T-helper 2 cell treated with Interferon-gamma antibody and Interleukin-4, amounts not matched to agents 5 μg/mL and 100 μg/mL, for 36 hours (primary cell): ENCODE data around the gene RIPK3.
A peak's percentile ranks its signal among the peaks of the same experiment; 100 is the strongest.

ENCODE experiments used
- DNase-seq: peaks from one replicate; pipeline ENCODE4 v3.0.0; 2021; ENCODE audit warnings: low spot score
- H3K27ac Mint-ChIP-seq: one replicate; pipeline ENCODE4 v1.8.0; 2021; ENCODE audit warnings: mild to moderate bottlenecking, mixed read lengths
- H3K27me3 Mint-ChIP-seq: one replicate; pipeline ENCODE4 v1.8.0; 2021; ENCODE audit warnings: low read depth, mixed read lengths
- H3K36me3 Mint-ChIP-seq: one replicate; pipeline ENCODE4 v1.8.0; 2021; ENCODE audit warnings: low read depth, mixed read lengths
- H3K4me1 Mint-ChIP-seq: one replicate; pipeline ENCODE4 v1.8.0; 2021; ENCODE audit warnings: low read depth, mixed read lengths
- H3K4me3 Mint-ChIP-seq: one replicate; pipeline ENCODE4 v1.8.0; 2022; ENCODE audit warnings: mild to moderate bottlenecking, moderate library complexity, mixed read lengths
- H3K9me3 Mint-ChIP-seq: one replicate; pipeline ENCODE4 v1.8.0; 2021; ENCODE audit warnings: mixed read lengths

RIPK3 gene

DNA sequence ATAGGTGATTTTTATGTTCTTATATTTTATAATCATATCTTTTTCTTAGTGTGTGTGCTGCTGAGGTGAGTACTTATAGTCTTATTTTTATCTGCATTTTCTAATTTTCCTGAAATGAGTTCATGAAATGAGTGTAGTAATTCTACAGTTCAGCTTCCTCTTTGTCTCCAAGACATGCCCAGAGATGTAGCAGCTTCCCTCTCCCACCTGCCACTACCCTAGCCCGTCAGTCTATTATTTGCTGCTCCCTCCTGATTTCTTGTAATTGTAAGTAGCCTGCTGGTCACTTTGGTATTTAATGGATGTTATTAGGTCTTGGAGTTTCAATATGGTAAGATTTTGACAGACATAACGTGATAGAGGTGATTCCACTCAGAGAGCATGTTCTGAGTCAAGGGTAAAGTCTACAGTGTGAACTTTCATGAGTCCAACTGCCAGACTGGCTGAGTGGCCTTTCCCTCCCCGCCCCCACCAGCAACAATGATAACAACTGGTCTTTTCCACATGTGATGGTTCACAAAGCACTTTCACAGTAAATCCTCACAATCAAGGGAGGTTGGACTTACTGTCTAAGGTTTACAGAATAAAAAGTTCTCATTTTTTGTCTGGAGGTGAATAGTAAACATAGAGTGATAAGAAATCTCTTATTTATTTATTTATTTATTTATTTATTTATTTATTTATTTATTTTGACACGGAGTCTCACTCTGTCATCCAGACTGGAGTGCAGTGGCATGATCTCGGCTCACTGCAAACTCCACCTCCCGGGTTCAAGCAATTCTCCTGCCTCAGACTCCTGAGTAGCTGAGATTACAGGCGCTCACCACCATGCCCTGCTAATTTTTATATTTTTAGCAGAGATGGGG lies 4.2 kb upstream of the RIPK3 start:
- Mint-ChIP-seq H3K27ac (no peak overlapping the region), H3K36me3 (no peaks in the 10 kb centered on the region), H3K27me3 (peaks cover 35% of the 10 kb centered on the region), H3K9me3 (no peaks in the 10 kb centered on the region), H3K4me1 (peaks cover 7% of the 10 kb centered on the region), H3K4me3 (no peak overlapping the region)
- DNase-seq = no peak

DNA sequence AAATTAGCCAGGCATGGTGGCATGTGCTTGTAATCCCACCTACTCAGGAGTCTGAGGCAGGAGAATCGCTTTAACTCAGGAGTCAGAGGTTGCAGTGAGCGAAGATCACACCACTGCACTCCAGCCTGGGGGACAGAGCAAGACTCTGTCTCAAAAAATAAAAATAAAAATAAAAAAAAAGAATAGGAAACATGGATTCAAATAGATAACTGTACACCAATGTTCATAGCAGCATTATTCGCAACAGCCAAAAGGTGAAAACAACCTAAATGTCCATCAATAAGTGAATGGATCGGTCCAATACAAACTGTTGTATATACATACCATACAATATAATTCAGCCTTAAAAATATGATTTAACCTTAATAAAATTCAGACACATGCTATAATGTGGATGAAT lies 3.1 kb upstream of the RIPK3 start:
- DNase-seq = no peak
- no peaks in the 10 kb centered on the region for H3K9me3 Mint-ChIP-seq
- H3K36me3 Mint-ChIP-seq = peaks cover 7% of the 10 kb centered on the region
- no peak overlapping the region for H3K27ac Mint-ChIP-seq
- H3K4me3 Mint-ChIP-seq = no peak overlapping the region
- peaks cover 32% of the 10 kb centered on the region for H3K27me3 Mint-ChIP-seq
- H3K4me1 Mint-ChIP-seq = peaks cover 10% of the 10 kb centered on the region

DNA sequence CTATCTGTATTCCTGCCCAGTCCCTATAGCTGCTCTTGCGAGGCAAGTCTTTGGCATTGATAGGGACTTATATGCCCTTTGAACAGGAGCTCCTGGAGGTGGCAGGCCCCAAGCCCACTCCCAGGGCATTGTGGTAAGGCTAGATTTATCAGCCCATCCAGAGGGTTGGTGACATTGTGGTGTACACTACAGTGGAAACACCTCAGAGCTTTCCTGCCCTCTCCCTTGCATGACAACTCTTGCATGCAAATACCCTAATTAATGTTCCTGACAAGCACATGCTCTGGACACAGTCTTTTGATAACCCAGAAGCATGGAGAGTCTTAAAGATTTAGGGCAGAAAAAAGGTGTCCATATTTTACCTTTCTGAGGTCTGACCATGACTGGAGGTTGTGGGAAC lies 815 bp upstream of the RIPK3 start:
- no peaks in the 10 kb centered on the region for H3K9me3 Mint-ChIP-seq
- no peak for DNase-seq
- H3K27ac Mint-ChIP-seq = no peak overlapping the region
- peaks cover 20% of the 10 kb centered on the region for H3K4me1 Mint-ChIP-seq
- peaks cover 27% of the 10 kb centered on the region for H3K36me3 Mint-ChIP-seq
- H3K27me3 Mint-ChIP-seq = peaks cover 28% of the 10 kb centered on the region
- no peak overlapping the region for H3K4me3 Mint-ChIP-seq

DNA sequence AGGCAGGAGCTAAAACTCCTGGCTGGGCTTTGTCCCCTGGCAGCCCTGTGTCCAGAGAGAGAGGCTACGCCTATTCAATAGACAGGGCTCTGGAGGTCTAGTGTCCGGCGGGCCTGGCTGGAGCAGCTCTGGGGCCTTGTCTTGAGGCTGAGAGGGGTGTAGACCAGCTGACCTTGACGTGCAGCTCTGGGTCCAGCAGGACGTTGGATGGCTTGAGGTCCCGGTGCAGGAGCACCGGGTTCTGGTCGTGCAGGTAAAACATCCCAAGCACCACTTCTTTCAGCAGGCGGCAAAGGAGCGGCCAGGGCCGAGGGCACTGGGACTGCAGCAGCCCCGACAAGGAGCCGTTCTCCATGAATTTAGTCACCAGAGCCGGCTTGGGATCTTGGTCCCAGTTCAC lies 948 bp downstream of the RIPK3 start:
- Mint-ChIP-seq H3K4me3 (peak overlapping the region; percentile 96), H3K9me3 (no peaks in the 10 kb centered on the region), H3K27me3 (peaks cover 36% of the 10 kb centered on the region), H3K36me3 (peaks cover 33% of the 10 kb centered on the region), H3K4me1 (peaks cover 28% of the 10 kb centered on the region), H3K27ac (no peak overlapping the region)
- no peak for DNase-seq

DNA sequence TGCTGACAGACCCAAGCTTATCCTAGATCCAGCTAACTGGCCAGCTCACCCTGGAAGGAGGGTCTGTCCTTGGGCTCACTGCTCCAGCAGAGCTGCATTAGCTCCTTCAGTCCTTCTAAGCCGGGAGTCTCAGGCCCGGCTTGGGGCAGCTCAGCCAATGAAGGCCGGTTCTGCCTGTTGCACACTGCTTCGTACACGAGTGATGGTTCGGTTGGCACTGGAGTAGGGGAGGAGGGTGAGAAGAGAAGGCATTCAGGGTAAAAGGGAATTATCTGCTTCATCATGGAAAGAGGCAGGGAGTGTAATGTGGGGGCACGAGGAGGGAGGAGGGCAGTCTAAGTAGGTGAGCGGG lies 2.0 kb downstream of the RIPK3 start:
- DNase-seq = no peak
- no peaks in the 10 kb centered on the region for H3K9me3 Mint-ChIP-seq
- peak overlapping the region; percentile 96 for H3K4me3 Mint-ChIP-seq
- H3K4me1 Mint-ChIP-seq = peaks cover 29% of the 10 kb centered on the region
- peaks cover 37% of the 10 kb centered on the region for H3K27me3 Mint-ChIP-seq
- H3K36me3 Mint-ChIP-seq = peaks cover 33% of the 10 kb centered on the region
- no peak overlapping the region for H3K27ac Mint-ChIP-seq

DNA sequence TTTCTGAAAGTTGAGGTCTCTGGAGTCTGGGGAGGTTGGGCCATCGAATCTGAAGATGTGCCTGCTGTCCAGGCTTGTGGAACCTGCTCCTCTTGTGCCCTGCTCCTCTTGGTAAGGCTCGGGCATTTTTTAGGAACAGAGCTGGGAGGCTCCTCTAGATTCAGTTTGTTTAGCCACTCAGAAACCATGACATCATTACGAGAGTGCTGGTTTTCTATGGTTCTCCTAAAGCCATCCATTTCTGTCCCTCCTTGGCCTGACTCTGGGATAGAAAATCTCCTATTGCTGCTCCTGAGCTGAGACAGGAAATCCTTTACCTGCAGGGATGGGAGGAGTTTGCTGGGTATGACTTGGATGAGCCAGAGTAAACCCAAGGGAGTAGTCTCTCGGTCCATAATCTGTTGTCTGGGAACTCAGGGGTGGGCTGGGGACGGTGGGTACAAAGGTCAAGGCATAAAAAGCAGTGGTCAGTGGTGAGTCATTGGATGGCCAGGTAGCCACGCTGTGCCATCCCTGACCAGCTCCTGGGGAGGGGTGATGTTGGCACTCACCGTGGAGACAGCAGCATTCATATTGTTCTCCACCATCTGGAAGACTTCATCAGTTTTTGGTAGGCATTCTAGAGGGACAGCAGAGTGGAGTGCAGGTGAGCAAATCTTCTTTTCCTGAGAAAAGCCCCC lies 2.5 kb downstream of the RIPK3 start:
- Mint-ChIP-seq H3K36me3 (peaks cover 34% of the 10 kb centered on the region), H3K9me3 (no peaks in the 10 kb centered on the region), H3K4me1 (peaks cover 32% of the 10 kb centered on the region), H3K4me3 (no peak overlapping the region), H3K27me3 (peaks cover 35% of the 10 kb centered on the region), H3K27ac (no peak overlapping the region)
- no peak for DNase-seq

DNA sequence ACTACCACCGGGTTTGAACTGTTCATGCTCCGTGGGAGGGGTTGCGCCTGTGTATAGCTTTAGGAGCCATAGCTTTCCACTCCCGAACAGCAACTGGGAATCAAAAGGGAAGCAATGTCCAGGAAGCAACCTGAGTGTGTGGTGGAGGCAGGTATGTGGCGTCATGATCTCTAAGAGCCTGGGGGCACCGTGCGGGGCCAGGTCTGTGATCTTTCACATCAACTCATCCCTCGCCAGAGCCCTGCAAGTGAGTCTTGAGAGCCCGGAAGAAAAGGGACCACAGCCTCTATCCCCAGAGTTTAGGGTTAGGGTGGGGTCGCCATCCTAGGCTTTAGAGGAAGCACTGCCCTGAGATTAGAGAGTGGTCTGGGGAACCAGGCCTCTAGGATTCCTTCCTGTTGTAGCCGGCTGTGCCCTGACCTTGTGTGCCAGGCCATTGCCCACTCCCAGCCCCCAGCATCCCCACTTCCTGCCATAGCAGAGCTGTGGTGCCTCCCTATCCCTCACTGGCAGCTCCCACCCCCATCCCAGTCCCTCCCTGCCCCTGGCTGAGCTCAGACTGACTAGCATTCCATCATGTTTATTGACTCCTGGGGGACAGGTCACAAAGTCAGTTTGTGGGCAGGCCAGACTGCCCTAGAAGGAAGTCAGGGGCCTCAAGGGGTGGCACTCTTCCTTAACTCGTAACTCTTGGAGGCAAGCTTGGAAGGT lies 4.2 kb downstream of the RIPK3 start:
- peaks cover 30% of the 10 kb centered on the region for H3K27me3 Mint-ChIP-seq
- H3K27ac Mint-ChIP-seq = no peak overlapping the region
- H3K36me3 Mint-ChIP-seq = peaks cover 35% of the 10 kb centered on the region
- no peak overlapping the region for H3K4me3 Mint-ChIP-seq
- peaks cover 39% of the 10 kb centered on the region for H3K4me1 Mint-ChIP-seq
- DNase-seq = no peak
- H3K9me3 Mint-ChIP-seq = no peaks in the 10 kb centered on the region

DNA sequence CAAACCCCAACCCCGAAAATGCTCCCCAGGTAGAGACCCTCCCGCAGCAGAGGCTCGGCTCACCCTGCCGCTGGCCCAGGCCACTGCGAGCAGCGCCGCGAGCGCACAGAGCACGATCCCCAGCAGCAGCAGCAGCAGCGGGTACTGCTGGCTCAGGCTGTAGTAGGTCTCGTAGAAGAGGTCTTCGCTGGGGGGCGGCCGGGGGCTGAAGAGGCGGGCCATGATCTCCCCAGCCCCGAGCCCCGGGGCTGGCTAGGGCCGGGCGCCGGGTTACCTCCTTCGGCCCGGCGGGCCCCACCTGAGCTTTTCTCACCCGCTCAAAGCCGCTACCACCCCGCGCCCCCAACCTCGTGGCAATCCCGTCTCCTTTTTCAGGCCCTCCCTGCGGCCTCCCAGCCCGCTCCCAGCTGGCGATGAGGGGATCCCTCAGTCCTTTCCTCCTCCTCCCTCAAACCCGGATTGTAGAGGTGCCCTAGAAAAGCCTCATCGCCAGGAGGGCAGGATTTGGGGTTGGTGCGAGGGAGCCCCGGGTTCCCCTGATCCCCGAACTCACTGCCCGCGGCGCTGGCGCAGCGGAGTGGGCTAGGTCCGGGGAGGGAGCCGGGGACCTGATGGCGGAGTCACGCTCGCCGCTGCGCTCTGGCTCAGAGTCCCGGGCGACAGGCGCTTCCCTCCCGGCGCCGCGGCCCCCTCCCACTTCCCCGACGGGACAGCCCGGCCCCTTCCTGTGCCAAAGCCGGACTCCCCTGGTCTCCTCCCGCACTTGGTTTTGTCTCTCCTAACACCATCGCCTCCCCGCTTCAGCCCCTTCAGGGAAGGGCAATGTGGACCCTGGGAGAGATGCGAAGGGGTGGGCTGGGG lies 5.1 kb downstream of the RIPK3 start, which contains the start of gene ADCY4:
Gene ADCY4, minus strand, starts transcription at position 641 of the 861 bp plus-strand sequence. Its CDS starts 419 bp downstream, at position 222.
- H3K36me3 Mint-ChIP-seq = peaks cover 35% of the 10 kb centered on the region
- peaks cover 34% of the 10 kb centered on the region for H3K4me1 Mint-ChIP-seq
- peak within 1 kb of the TSS; percentile 30 for H3K4me3 Mint-ChIP-seq
- no peak within 1 kb of the TSS for H3K27ac Mint-ChIP-seq
- H3K9me3 Mint-ChIP-seq = no peaks in the 10 kb centered on the region
- DNase-seq = no peak
- H3K27me3 Mint-ChIP-seq = peaks cover 30% of the 10 kb centered on the region

DNA sequence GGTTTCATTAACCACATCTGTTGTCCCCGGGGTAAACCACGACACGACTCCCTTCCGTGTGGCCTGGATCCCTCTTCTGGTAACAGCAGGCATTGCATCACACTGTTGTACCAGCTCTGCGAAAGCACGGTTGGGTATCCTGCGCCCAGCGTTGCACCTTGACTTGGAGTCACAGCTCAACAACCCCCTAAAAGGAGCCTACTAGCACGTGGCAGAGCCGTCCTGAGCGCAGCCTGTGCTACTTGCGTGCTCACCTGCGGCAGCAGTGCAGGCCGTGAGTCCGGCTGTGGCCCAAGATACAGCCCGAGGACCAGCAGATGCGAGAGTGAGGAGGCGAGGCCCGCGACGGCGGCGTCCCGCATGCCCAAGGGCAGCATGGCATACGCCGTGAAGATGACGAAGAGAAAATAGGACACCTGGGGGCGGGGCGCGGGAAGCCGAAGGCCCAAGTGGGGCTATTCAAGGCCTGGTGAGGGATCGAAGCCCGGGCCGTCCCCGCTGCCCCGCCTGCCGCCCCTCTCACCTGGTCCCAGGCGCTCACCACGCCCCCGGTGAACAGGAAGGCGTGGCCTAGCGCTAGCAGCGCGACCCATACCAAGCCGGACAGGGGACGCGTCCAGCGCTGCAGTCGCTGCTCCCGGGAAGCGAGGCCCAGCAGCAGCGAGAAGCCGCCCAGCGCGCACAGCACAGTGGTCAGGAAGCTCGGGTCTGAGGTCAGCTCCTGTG lies 7.4 kb downstream of the RIPK3 start:
- H3K4me3 Mint-ChIP-seq = peak overlapping the region; percentile 89
- H3K36me3 Mint-ChIP-seq = peaks cover 24% of the 10 kb centered on the region
- H3K27me3 Mint-ChIP-seq = peaks cover 30% of the 10 kb centered on the region
- H3K27ac Mint-ChIP-seq = peak overlapping the region; percentile 71
- H3K9me3 Mint-ChIP-seq = no peaks in the 10 kb centered on the region
- H3K4me1 Mint-ChIP-seq = peaks cover 39% of the 10 kb centered on the region
- DNase-seq = peak; percentile 74

DNA sequence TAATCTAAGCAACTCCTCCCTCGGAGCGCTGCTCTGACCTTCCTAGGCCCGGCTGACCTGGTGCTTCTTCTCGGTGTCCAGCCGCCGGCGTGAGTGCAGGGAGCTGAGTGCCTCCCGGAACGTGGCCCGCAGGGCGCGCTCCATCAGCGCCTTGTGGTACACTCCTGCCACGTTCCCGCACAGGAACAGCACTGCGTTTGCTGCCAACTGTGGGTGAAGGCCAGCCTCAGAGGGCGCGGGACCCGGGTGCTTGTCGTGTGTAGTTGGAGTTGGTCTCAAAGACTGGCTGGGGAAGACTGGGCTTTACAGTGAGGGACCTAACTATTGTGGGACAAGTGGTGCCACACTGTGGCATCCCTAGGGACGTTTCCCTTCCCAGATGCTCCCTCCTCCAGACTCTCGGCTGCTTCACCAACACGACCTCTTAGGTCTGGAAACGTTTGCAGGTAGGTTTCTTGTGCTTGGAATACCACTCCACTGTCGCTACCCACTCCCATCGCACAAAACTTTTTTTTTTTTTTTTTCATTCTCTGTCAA lies 8.0 kb downstream of the RIPK3 start:
- H3K36me3 Mint-ChIP-seq = peaks cover 17% of the 10 kb centered on the region
- peak overlapping the region; percentile 71 for H3K27ac Mint-ChIP-seq
- H3K27me3 Mint-ChIP-seq = peaks cover 30% of the 10 kb centered on the region
- no peaks in the 10 kb centered on the region for H3K9me3 Mint-ChIP-seq
- DNase-seq = no peak
- H3K4me3 Mint-ChIP-seq = peak overlapping the region; percentile 89
- H3K4me1 Mint-ChIP-seq = peaks cover 43% of the 10 kb centered on the region

DNA sequence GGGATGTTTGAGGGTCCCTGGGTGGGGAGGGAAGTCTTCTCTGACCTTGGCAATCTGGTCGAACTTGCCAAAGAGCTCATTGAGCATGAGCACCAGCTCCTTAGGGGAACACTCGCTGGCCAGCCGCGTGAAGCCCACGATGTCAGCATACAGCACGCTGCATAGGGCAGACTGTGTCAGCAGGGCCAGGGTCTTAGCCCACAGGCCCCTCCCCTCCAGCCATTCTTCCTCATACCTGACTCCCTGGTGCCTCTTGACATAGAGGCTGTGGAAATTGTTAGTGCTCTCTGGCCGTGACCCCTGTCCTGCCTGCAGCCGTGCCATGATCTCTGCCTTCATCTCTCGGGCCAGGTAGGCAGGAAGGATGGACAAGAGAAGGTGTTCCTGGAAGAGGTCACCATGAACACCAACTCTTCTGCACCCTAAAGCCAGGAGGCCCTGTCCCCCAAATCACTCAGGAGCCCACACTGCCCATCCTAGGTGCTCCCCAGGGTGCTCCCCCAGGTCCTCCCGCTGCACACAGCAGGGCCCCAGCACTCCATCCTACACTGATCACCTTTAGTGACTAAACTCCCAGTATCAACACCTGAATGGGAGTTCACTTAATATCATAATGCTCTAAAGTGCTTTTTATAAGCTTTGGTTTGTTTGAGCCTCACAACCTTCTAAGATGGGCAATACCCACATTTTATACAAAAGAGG lies 8.7 kb downstream of the RIPK3 start:
- peaks cover 42% of the 10 kb centered on the region for H3K4me1 Mint-ChIP-seq
- peaks cover 12% of the 10 kb centered on the region for H3K36me3 Mint-ChIP-seq
- no peak overlapping the region for H3K4me3 Mint-ChIP-seq
- H3K27me3 Mint-ChIP-seq = peaks cover 30% of the 10 kb centered on the region
- DNase-seq = no peak
- no peaks in the 10 kb centered on the region for H3K9me3 Mint-ChIP-seq
- no peak overlapping the region for H3K27ac Mint-ChIP-seq

DNA sequence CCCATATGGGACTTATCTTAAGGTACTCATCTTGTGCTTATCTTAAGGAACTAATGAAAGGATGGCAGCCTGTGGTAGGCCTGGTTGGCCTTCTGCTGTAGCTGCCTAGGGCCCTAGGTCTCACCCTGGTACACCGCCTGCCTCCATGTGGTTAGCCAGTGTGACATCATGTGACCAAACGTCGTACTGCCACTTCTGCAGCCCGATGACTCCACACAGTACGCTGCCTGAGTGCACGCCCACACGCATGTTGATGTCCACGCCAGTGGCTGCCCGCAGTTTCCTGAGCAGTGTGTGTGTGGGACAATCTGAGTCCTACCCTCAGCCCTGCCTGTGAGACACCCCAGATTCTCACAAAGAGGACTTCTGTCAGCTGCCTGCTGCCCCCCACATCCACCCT lies 10.1 kb downstream of the RIPK3 start:
- H3K4me1 Mint-ChIP-seq = peaks cover 37% of the 10 kb centered on the region
- no peaks in the 10 kb centered on the region for H3K9me3 Mint-ChIP-seq
- no peak overlapping the region for H3K4me3 Mint-ChIP-seq
- peak; percentile 60 for DNase-seq
- peaks cover 2% of the 10 kb centered on the region for H3K36me3 Mint-ChIP-seq
- H3K27ac Mint-ChIP-seq = no peak overlapping the region
- H3K27me3 Mint-ChIP-seq = peaks cover 18% of the 10 kb centered on the region
